Breast epithelium (tissue), 3 donors: ENCODE results near the gene NFIB.

Experiments
- POLR2A ChIP-seq: fragments of 450-650 bp; IDR thresholded peaks from one replicate; pipeline ENCODE4 v1.6.1; 2016; ENCODE audit warnings: antibody characterized with exemption, mild to moderate bottlenecking, moderate library complexity
- TF ChIP-seq, protein P1 (sequence below), 3 donors: fragments of 450-650 bp; IDR thresholded peaks; one replicate each; pipeline ENCODE4 v1.5.1; 2016 to 2017; ENCODE audit warnings: antibody characterized with exemption in 3 of 3, mild to moderate bottlenecking in 3 of 3, moderate library complexity in 3 of 3

DNA sequence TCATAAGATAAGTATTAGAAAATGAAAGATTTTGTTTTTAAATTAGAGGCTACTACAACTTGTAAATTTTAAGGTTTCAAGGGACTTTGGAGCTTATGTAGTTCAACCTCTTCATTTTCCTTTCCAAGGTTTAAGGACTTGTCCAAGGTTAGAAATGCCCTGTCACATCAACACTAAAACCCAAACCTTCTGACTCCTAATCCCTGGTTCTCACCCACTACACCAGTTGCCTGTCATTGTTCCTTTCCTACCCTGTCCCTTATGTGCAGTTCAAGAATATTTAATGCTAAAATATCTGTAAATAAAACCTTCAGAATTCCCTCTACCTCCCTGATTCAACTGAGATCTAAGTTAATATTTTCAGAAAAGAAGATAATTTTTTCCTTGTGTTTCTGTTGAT lies 206.4 kb downstream of the NFIB start:
- TF ChIP-seq POLR2A: no peak
- TF ChIP-seq, protein P1, sequence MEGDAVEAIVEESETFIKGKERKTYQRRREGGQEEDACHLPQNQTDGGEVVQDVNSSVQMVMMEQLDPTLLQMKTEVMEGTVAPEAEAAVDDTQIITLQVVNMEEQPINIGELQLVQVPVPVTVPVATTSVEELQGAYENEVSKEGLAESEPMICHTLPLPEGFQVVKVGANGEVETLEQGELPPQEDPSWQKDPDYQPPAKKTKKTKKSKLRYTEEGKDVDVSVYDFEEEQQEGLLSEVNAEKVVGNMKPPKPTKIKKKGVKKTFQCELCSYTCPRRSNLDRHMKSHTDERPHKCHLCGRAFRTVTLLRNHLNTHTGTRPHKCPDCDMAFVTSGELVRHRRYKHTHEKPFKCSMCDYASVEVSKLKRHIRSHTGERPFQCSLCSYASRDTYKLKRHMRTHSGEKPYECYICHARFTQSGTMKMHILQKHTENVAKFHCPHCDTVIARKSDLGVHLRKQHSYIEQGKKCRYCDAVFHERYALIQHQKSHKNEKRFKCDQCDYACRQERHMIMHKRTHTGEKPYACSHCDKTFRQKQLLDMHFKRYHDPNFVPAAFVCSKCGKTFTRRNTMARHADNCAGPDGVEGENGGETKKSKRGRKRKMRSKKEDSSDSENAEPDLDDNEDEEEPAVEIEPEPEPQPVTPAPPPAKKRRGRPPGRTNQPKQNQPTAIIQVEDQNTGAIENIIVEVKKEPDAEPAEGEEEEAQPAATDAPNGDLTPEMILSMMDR (IDR thresholded peaks at IDR 0.05): no peak
